PC-9 (cell line): ENCODE data around the gene NRG3.

Experiments used
- EZH2 ChIP-seq: fragments of 200-600 bp; sonication (generic); IDR thresholded peaks from 2 replicates; pipeline ENCODE4 v1.8.0; 2017; ENCODE audit warnings: antibody characterized with exemption, low read depth
- TF ChIP-seq, protein P1 (sequence below): fragments of 200-600 bp; sonication (generic); conservative IDR thresholded peaks from 2 replicates; pipeline ENCODE4 v1.6.1; 2017; ENCODE audit warnings: mixed run types, antibody characterized with exemption, mild to moderate bottlenecking, moderate library complexity

DNA sequence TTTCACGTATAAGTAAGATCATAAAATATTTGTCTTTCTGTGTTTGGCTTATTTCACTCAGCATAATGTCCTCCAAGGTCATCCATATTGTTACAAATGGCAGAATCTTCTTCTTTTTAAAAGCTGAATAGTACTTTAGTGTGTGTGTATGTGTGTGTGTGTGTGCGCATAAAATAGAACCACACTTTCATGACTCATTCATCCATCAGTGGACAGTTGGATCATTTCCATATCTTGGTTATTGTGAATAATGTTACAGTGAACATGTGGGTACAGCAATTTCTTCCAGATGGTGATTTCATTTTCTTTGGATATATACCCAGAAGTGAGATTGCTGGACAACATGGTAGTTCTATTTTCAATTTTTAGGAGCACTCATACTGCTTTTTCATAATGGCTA, 622.4 kb downstream of the NRG3 start:
- TF ChIP-seq, protein P1, sequence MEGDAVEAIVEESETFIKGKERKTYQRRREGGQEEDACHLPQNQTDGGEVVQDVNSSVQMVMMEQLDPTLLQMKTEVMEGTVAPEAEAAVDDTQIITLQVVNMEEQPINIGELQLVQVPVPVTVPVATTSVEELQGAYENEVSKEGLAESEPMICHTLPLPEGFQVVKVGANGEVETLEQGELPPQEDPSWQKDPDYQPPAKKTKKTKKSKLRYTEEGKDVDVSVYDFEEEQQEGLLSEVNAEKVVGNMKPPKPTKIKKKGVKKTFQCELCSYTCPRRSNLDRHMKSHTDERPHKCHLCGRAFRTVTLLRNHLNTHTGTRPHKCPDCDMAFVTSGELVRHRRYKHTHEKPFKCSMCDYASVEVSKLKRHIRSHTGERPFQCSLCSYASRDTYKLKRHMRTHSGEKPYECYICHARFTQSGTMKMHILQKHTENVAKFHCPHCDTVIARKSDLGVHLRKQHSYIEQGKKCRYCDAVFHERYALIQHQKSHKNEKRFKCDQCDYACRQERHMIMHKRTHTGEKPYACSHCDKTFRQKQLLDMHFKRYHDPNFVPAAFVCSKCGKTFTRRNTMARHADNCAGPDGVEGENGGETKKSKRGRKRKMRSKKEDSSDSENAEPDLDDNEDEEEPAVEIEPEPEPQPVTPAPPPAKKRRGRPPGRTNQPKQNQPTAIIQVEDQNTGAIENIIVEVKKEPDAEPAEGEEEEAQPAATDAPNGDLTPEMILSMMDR: no peak
- TF ChIP-seq EZH2: no peak
